SKM-1 treated with dmso at 0.1 percent for 144 hours (cell line): ENCODE data around the gene OPRD1.
A peak's percentile ranks its signal among the peaks of the same experiment; 100 is the strongest.
"Not testable (repeated sequence)": the region's sequence is repeated elsewhere in the genome, so short reads cannot be mapped to it uniquely, and the experiment has no call there.

Source experiments
- DNase-seq: peaks from one replicate; lab custom pipeline; 2025; ENCODE audit not compliant: unreplicated experiment; lab: John Stamatoyannopoulos, UW

OPRD1 gene

DNA sequence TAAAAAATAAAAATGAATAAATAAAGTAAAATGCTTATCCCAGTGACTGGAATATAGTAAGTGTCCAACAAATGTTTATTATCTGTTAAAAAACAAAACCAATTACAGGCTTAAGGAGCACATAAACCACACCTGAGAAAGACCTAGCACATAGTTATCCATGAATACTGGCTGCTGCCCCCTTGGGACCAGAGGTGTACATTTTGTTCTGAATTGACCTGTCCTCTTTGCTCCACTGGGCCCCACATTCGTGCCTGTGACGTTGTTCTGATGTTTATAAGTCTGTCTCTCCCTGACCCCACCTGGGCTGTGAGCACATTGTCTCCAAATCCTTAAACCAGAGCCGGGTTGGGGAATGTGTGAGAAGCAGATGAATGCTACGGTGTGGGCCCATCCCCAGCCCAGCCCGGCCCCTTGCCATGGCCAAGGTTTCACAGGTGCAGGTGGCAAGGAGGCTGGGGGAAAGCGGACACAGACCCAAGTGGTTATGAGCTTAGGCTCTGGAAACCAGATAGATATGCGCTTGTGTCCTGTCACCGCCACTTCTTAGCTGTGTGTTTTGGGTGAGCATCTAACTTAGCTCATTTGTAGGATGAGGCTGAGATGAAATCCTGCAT is 29.1 kb downstream of the OPRD1 start:
- DNase-seq: no peak

DNA sequence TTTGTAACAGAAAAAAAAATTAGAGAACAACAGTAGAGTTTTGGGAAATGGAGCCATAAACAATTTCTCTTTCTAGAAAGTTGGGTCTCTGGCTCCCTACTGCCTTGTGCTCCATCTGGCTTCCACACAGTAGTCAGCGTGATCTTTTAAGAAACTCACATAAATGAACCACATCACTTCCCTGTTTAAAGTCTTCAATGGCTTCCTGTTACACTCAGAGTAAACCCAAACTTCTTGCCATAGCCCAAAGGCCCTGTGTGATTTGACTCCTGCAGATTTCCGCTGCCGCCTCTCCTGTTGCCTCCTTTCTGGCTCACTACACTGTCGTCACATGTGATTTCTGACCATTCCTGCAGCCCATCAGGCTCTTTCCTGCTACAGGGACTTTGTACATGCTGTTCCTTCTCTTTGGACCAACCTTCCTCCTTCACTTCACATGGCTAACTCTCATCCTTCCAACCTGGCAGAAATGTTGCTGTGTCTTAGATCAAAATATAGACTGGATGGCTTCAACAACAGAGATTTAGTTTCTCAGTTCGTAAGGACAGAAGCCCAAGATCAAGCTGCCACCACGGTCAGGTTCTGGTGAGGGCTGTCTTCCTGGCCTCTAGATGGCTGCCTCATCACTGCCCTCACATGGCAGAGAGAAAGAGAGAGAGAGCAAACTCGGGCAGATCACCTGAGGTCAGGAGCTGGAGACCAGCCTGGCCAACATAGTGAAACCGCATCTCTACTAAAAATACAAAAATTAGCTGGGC is 34.0 kb downstream of the OPRD1 start:
- DNase-seq: peak; percentile 26

DNA sequence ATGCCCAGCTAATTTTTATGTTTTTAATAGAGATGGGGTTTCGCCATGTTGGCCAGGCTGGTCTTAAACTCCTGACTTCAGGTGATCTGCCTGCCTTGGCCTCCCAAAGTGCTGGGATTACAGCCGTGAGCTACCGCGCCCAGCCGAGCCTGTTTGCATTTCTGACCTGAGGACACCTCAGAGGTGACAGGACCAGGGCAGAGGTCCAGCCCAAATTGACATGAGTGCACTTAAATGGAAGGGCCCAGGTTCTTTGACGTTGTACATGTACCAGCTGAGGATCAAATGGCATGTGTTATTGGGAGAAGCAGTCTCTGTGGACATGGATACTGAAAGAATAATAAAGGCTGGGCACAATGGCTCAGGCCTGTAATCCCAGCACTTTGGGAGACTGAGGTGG is 35.2 kb downstream of the OPRD1 start:
- DNase-seq: not testable (repeated sequence)

DNA sequence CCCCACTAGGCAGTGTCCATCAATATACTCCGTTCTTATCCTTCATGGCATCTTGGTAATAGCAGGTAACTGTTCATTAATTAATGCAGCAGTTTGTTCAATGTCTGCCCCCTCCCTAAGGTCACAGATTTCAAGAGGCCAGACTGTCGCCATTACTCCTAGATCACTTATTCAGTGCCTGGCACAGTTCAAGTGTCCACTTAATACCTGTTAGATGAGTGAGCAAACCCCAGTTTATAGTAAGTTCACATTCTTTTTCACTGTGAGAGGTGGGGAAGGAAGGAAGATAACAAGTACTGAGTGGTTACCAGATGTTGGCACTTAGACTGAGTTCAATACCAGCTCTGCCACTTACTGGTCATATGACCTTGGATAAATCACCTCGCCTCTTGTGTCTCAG is 36.4 kb downstream of the OPRD1 start:
- DNase-seq: no peak

DNA sequence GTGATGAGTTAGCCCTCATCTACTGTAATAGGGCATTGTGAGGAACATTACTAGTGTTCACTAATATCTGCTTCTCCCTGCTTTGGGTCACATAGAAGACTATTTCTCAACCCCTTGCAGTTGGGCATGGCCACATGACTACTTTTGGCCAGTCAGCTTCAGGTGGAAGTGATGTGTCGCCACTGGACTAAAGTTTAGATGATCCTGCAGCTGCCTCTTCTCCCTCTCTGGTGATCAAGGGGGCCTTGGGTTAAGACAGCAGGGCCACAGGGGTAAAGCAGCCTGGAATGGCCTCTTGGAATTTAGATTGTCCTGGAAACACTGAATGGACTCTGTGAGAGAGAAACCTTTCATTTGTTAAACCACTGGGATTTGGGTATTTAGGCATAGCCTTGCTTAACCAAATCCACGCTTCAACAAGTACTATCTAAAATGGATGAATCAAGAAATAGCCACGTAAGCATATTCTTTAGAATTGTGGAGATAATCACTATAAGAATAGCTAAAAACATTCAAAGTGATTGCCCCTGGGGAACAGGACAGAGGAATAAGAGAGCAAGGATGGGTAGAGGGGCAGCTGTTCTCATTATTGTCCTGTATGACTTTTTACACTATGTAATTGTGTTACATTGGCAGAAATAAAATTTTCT is 41.2 kb downstream of the OPRD1 start:
- peak; percentile 29 for DNase-seq

DNA sequence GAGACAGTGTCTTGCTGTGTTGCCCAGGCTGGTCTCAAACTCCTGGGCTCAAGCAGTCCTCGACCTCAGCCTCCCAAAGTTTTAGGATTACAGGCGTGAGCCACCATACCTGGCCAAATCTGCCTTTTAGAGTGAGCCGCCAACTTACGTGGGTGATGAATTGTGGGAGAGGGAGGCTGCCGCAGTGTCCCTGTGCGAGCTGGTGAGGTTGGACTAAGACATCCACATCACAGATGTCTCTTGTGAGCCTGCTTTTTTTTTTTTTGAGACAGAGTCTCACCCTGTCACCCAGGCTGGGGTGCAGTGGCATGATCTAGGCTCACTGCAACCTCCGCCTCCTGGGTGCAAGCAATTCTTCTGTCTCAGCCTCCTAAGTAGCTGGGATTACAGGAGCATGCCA is 42.4 kb downstream of the OPRD1 start:
- DNase-seq: not testable (repeated sequence)

DNA sequence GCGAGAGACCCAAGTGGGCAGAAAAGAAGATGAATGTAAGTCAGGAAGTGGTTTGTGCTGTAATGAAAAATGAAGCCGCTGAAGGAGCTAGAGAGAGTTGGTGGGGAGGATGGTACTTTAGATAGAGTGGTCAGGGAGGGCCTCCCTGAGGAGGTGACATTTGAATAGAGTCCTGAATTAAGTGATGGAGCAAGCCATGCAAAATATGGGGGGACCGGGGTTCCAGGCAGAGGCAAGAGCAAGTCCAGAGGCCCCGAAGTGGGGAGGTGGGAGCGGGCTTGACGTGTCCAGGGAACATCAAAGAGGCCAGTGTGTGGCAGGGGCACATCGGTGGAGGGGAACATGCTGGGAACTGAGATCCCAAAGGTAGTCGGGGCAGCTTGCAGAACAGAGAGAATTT is 43.1 kb downstream of the OPRD1 start:
- DNase-seq: no peak

DNA sequence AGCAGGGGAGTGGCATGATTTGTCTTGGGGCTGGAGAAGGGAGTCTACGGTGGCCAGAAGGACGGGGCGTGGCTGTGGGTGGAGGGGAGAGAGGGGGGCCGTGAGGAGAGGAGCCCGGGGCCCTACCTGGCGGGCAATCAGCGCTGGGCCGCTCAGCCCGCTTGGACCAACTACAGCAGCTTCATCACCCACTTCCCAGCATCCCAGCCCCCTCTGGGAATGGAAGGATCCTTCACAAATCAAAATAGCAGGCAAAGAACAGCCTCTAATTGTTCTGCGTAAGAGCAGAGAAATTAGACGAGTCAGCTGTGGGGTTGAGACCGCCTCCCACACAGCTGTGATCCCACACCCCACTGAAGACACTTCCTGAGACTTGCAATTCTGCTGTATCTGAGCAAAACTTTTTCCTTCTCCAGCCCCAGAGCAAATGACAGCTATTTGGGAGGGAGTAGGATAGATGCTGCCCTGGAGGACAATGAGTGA is 43.5 kb downstream of the OPRD1 start:
- no peak for DNase-seq

DNA sequence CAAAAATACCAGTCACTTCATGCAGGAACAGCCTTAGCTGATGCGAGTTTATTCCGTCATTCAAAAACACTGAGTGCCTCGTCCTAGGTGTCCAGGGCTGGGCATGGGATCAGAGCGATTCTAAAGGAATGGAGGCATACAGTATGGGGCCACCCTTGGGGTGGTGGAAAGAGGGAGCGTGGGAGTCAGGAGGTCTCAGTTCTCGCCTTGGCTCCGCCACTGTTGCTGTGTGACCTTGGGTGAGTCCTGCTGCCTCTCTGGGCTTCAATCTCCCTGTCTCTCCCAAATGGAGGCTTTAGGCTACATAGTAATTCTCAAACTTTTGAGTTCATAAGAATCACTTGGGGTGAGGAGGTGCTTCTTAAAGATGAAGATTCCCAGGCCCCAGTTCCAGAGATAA is 44.0 kb downstream of the OPRD1 start:
- no peak for DNase-seq

DNA sequence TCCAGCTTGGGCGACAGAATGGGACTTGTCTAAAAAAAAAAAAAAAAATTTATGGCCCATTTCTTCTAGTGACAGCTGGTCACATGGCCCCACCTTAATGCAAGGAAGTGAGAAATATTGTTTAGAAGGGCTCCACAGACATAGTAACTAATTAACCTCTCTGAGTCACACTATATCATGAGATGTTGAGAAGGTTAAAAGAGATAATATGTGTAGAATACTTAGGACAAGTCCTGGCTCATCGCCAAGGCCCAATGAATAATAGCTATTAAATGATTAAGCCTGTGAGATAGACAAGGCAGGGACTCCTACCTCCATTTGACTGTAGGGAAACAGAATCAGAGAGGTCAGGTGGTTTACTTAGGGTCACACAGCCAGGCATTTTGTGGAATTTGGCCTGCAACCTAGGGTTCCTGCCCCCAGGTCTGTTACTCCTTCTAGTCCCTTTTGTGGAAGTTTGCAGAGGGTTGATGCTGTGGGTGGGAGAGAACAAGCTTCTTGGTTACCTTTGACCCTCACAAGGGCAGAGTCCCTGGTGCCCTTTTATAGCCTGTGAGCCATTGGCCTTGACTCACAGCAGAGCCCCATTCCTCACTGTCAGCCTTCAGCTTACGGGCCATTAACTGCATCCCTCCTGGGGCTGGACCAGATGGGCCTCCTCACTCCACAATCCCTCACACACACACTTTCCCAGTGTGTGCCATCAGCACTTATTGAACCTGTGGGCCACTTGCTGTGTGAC is 48.5 kb downstream of the OPRD1 start:
- DNase-seq: no peak

DNA sequence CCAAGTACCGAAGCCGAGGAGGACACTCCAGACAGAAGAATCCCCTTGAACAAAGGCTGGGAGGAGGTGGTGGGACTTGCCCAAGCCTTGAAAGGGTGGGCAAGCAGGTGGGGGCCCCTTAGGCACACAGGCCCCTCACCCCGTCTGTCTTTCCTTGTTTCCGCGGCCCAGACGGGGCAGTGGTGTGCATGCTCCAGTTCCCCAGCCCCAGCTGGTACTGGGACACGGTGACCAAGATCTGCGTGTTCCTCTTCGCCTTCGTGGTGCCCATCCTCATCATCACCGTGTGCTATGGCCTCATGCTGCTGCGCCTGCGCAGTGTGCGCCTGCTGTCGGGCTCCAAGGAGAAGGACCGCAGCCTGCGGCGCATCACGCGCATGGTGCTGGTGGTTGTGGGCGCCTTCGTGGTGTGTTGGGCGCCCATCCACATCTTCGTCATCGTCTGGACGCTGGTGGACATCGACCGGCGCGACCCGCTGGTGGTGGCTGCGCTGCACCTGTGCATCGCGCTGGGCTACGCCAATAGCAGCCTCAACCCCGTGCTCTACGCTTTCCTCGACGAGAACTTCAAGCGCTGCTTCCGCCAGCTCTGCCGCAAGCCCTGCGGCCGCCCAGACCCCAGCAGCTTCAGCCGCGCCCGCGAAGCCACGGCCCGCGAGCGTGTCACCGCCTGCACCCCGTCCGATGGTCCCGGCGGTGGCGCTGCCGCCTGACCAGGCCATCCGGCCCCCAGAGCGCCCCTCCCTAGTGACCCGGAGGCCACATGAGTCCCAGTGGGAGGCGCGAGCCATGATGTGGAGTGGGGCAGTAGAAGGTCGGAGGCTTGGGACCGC is 50.8 kb downstream of the OPRD1 start:
- DNase-seq: no peak

DNA sequence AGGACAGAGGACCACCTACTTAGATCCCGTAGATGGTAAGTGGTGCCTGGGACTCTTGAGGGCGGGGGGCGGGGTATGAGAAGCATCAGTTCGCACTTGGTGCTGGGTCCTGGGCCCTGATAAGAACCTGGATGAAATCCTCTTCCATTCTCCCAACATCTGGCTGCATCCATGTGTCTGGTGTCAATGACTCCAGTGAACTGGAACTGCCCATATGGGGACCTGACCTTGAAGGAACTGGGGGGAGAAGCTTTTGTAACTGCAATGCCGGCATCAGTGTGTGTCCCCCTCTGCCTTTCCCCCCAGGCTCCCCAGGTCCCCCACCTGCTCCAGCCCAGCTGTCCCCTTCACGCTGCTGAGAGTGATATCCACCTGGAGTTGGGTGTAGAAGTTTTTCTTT is 52.7 kb downstream of the OPRD1 start:
- no peak for DNase-seq

DNA sequence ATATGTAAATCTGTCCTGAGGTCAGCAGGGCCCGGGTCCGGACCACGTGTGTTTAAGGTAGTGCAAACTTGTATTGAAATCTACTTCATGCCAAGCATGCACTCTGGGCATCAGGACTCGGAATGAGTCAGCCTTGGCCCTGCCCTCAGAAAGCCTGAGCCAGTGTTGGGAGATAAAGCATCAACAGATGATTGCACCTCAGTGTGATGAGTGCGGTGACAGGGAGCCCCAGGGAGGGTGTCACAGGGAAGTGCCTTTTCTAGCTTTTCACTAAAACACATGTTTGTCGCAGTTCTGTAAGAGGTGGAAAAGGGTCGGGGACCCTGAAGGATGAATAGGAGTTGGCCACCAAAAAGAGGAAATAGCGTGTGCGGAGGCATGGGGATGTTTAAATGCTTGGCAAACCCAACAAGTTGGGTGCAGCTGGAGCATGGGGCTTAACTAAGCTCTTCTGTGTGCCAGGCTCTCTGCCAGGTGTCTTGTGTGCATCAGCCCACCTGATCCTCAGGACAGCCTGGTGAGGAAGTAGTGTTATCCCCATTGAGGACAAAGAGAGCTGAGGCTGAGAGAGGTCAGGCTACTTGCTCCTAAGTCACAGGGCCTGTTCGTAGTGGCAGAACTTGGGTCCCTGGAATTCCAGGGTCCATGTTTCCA is 54.2 kb downstream of the OPRD1 start:
- no peak for DNase-seq

DNA sequence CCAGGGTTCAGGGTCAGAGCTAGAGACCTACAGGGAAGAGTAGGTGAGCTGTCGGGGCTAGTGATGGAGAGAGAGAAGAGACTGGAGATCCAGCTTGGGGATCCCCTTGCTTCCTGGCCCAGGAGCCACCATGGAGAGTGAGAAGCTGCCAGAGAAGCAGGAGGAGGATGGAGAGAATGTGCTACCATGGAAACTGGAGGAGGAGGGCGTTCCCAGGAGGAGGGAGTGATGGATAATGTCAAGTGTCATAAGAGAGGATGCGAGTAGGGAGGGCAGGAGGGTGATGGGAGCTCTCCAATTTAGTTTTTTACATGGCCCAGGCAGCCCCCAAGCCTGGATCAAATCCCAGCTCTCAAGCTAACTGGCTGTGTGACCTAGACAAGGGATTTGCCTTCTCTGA is 55.9 kb downstream of the OPRD1 start:
- no peak for DNase-seq

DNA sequence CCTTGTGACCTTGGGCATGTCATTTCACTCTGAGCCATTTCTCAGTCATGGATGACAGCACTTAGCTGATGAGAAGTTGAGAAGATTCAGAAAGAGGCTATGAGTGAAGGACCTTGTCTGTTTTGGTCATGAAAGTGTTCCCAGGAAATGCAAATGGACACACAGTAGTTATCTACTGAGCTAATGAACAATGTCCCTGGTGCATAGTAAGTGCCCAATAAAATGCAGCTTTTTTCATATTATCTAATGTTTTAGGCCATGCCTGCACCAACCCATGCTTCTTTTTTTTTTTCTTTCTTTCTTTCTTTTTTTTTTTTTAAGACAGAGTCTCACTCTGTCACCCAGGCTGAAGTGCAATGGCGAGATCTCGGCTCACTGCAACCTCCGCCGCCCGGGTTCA is 58.0 kb downstream of the OPRD1 start:
- DNase-seq: no peak

DNA sequence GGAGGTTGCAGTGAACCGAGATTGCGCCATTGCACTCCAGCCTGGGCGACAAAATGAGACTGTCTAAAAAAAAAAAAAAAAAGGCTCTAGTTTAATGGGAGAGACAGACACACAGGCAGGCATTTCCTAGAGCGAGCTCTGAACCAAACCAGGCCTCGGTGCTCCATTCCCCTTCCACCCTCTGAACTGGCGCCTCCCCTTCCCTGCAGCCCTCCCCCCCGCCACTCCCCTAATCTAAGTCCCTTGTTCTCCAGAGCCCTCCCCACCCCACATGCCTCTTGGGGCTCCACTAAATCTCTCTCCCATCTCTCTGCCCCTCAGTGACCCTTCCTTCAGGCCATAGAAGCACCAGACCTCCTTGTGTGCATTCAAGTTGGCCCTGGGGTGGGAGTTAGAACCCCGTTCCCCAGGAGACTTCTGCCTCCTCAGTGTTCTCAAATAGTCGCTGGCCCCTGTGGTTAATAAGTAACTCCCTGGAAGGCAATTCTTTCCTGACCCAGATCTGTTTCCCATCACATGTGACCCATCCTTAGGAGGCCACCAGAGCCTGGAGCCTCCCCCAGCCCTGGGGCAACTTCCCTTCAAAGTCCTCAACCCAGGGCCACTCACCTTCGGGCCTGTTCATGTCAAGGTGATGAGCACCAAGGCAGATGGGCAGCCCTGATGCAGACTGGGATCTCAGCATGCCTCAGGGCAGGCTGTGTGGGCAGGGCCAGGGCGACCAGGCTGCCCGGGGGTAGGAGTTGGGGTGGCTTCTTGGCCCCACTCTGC is 59.8 kb downstream of the OPRD1 start:
- DNase-seq: no peak

DNA sequence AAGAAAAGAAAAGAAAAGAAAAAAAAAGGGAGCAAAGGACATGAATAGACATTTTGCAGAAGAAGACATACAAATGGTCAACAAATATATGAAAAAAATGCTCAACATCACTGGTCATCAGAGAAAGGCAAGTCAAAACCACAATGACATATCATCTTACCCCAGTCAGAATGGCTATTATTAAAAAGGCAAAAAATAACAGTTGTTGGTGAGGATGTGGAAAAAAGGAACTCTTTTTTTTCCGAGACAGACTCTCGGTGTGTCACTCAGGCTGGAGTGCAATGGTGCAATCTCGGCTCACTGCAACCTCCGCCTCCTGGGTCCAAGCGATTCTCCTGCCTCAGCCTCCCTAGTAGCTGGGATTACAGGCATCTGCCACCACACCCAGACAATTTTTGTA is 63.2 kb downstream of the OPRD1 start:
- peak; percentile 26 for DNase-seq

DNA sequence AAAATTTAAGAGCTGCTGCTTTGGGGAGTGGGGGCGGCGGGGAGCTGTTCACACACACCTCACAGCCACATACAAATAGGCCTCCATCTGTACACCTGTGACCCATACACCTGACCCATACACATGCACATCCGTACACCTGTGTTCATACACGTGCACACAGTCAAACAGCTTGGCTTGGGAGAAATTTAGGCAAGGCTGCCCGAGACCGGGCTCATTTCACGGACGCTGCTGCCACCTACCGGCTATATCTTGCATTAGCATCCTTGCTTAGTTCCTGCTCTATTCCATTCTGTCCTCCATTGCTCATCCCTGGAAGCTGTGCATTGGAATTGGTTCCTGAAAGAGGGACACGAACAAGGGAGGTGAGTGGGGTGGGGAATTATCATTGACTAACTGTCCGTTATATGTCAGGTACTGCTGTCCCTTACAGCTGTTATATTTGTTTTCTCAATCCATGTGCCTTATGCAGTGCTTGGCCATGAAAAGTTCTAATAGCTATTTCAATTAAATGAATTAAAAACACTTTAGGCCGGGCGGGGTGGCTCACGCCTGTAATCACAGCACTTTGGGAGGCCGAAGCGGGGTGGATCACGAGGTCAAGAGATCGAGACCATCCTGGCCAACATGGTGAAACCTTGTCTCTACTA is 65.3 kb downstream of the OPRD1 start:
- DNase-seq: peak; percentile 48

DNA sequence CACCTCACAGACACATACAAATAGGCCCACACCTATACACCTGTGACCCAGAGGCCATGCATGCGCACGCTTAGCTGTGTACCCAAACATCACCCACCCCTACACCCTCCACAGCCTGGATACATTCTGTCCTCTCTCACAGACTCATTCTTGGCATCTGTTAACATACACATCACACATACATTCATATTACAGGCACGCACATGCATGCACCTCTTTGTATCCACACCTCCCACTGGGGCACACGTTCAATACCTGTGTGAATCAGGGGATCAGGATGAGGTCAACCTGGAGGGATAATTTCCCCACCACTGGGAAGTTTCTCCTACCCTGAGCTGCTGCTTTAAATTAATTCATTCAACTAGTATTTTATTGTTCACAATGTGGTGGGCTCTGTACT is 66.8 kb downstream of the OPRD1 start:
- DNase-seq: no peak
